ENCODE measurements around the gene PLSCR4.

DNA sequence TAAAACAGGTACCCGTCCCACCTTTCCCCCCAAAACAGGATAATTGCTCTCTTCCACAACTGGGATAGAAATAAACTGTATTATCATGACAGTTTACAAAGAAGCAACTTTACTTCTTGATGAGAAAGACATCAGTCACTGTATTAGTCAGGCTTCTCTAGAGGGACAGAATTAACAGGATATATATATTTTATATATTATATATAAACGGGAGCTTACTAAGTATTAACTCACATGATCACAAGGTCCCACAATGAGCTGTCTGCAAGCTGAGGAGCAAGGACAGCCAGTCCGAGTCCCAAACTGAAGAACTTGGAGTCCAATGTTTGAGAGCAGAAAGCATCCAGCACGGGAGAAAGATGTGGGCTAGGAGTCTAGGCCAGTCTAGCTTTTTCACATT, 18.4 kb upstream of the PLSCR4 start:
- no peak for TF ChIP-seq CTCF (IDR thresholded peaks at IDR 0.05; ENCODE audit: low read depth, low read length, missing input control)
- no peak for TF ChIP-seq RAD21 (IDR thresholded peaks at IDR 0.05)
- no peak for TF ChIP-seq MAX (IDR thresholded peaks at IDR 0.05)
- TF ChIP-seq RXRA (IDR thresholded peaks at IDR 0.05) = no peak
- no peak for TF ChIP-seq ZBTB33 (IDR thresholded peaks at IDR 0.05)
- TF ChIP-seq YY1 (IDR thresholded peaks at IDR 0.05) = no peak
- no peak for TF ChIP-seq REST (IDR thresholded peaks at IDR 0.05)
- TF ChIP-seq HNF4G (IDR thresholded peaks at IDR 0.05) = no peak
- TF ChIP-seq TAF1 (conservative IDR thresholded peaks at IDR 0.05) = no peak
- no peak for TF ChIP-seq ATF3 (IDR thresholded peaks at IDR 0.05)
- TF ChIP-seq SP1 (IDR thresholded peaks at IDR 0.05) = no peak
- TF ChIP-seq EGR1 (IDR thresholded peaks at IDR 0.05; ENCODE audit: low read depth in 2 of 2) = no peak
